Panc1 (cell line): ENCODE data around the gene DSCAM. TPM values are rescaled to one million over a fixed set of nuclear protein-coding genes. Genes with fewer than 3 reads are reported as not detected.

Experiments
- ATAC-seq: fragments of 200-7000 bp; cut with Tn5 transposase; 2 replicates; pipeline ENCODE4 v1.9.1; 2020; ENCODE audit warnings: mild to moderate bottlenecking, moderate library complexity
- BruUV-seq: library from RNA; stranded (reverse); fragments of 400-500 nt; replicated peaks from 2 replicates; lab custom pipeline; 2021; lab: Mats Ljungman, UMichigan
- CTCF ChIA-PET: fragments of 300-600 bp; sonication (Branson Sonifier 250); formaldehyde crosslinking; loops from one replicate; lab custom pipeline; 2022; ENCODE audit warnings: antibody characterized with exemption; lab: Charles Lee
- POLR2A ChIA-PET: fragments of 300-600 bp; sonication (Branson Sonifier 250); formaldehyde crosslinking; loops from one replicate; lab custom pipeline; 2022; ENCODE audit warnings: antibody characterized with exemption; lab: Charles Lee
- DNase-seq: peaks from one replicate; pipeline ENCODE4 v3.0.0-alpha.2; 2010; ENCODE audit warnings: low read depth, low spot score
- H3K27ac ChIP-seq: 2 replicates; pipeline ENCODE4 v1.5.1; 2011; ENCODE audit warnings: mild to moderate bottlenecking, low read length, inconsistent platforms
- H3K27me3 ChIP-seq: fragments of 200-500 bp; sonication (Bioruptor generic); 2 replicates; pipeline ENCODE4 v1.6.0; 2014; ENCODE audit warnings: low read length, inconsistent platforms; ENCODE audit not compliant: control insufficient read depth, insufficient read depth
- H3K36me3 ChIP-seq: fragments of 200-500 bp; sonication (Bioruptor generic); 2 replicates; pipeline ENCODE4 v1.5.1; 2014; ENCODE audit warnings: inconsistent platforms, mild to moderate bottlenecking, low read length, moderate library complexity; ENCODE audit not compliant: control insufficient read depth, insufficient read depth
- H3K4me1 ChIP-seq: 2 replicates; pipeline ENCODE4 v1.5.1; 2011; ENCODE audit warnings: inconsistent platforms, mild to moderate bottlenecking, low read length, moderate library complexity; ENCODE audit not compliant: control insufficient read depth, insufficient read depth
- H3K4me3 ChIP-seq, 2 experiments: 2 replicates each; pipeline ENCODE4 v1.5.1; 2011 to 2012; ENCODE audit warnings: low read depth in 2 of 2, low read length in 2 of 2, mild to moderate bottlenecking in 2 of 2, inconsistent platforms in 1 of 2, moderate library complexity in 1 of 2
- H3K9me3 ChIP-seq: fragments of 200-500 bp; sonication (Bioruptor generic); 2 replicates; pipeline ENCODE4 v1.5.1; 2014; ENCODE audit warnings: low read depth, mild to moderate bottlenecking, inconsistent platforms, low read length, moderate library complexity; ENCODE audit not compliant: control insufficient read depth, insufficient read depth
- POLR2AphosphoS5 ChIP-seq: IDR thresholded peaks from 2 replicates; pipeline ENCODE4 v1.6.1; 2012; ENCODE audit warnings: mild to moderate bottlenecking, low read depth, low read length, moderate library complexity
- SIN3A ChIP-seq: IDR thresholded peaks from 2 replicates; pipeline ENCODE4 v1.6.1; 2012; ENCODE audit warnings: low read depth, mild to moderate bottlenecking, low read length, moderate library complexity, borderline replicate concordance; ENCODE audit not compliant: insufficient read depth
- TCF7L2 ChIP-seq: IDR thresholded peaks from 2 replicates; pipeline ENCODE4 v1.6.1; 2011; ENCODE audit warnings: mild to moderate bottlenecking, low read depth, low read length, inconsistent platforms
- in situ Hi-C: cut with HindIII; loops from 2 replicates; pipeline ENCODE4 v1.10.0; 2016; ENCODE audit warnings: low sequenced_read_pairs, low pct_unique_long_range_greater_than_20kb
- intact Hi-C: fragments of 100-400 bp; cut with micrococcal nuclease; formaldehyde crosslinking; loops from one replicate; pipeline ENCODE4 v1.10.0; 2022; ENCODE audit not compliant: unreplicated experiment
- total RNA-seq: library from RNA; stranded (reverse); gene quantifications from one replicate; pipeline ENCODE4 v1.2.1, GENCODE V29; 2021; ENCODE audit not compliant: unreplicated experiment
- TF ChIP-seq, protein P1 (sequence below), 2 experiments: IDR thresholded peaks; 2 replicates each; pipeline ENCODE4 v1.6.1; 2011 to 2012; ENCODE audit warnings: low read depth in 2 of 2, control low read depth in 1 of 2, low read length in 1 of 2, mild to moderate bottlenecking in 1 of 2, moderate library complexity in 1 of 2; ENCODE audit not compliant: insufficient read depth in 1 of 2
- TF ChIP-seq, protein P2 (sequence below): fragments of 450-650 bp; IDR thresholded peaks from 2 replicates; pipeline ENCODE4 v1.5.1; 2017; ENCODE audit warnings: mild to moderate bottlenecking

DSCAM gene
- total RNA-seq, 1 experiment from 2014 or later: not detected

DNA sequence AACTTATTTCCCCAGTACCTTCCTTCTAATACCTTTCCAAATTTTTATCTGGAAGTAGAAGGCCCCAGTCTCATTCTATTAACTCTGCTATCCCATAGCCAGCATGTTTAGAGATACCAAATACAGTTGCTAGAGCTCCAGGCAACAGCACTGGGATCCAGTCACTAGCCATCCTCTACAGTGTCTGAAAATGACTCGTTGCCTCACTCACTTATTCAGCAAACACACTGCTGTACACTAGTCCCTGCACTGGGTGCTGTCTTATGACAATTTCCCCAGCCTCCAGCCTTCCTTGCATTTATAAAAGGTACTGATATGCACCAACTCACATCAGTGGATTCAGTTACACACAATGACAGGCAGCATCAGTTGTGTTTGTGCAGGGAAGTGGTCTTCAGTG is 179.0 kb downstream of the DSCAM start:
- no peaks in the 10 kb centered on the region for H3K4me1 ChIP-seq
- intact Hi-C loops (no loop called here), in situ Hi-C loops (no loop called here)
- H3K27ac ChIP-seq: no peak overlapping the region
- no peaks in the 10 kb centered on the region for H3K36me3 ChIP-seq
- BruUV-seq: no TSS peak
- POLR2A ChIA-PET: no interaction called here
- no peak overlapping the region for H3K4me3 ChIP-seq
- CTCF ChIA-PET: no interaction called here
- no peak for DNase-seq
- H3K9me3 ChIP-seq: no peaks in the 10 kb centered on the region
- TF ChIP-seq, protein P1, sequence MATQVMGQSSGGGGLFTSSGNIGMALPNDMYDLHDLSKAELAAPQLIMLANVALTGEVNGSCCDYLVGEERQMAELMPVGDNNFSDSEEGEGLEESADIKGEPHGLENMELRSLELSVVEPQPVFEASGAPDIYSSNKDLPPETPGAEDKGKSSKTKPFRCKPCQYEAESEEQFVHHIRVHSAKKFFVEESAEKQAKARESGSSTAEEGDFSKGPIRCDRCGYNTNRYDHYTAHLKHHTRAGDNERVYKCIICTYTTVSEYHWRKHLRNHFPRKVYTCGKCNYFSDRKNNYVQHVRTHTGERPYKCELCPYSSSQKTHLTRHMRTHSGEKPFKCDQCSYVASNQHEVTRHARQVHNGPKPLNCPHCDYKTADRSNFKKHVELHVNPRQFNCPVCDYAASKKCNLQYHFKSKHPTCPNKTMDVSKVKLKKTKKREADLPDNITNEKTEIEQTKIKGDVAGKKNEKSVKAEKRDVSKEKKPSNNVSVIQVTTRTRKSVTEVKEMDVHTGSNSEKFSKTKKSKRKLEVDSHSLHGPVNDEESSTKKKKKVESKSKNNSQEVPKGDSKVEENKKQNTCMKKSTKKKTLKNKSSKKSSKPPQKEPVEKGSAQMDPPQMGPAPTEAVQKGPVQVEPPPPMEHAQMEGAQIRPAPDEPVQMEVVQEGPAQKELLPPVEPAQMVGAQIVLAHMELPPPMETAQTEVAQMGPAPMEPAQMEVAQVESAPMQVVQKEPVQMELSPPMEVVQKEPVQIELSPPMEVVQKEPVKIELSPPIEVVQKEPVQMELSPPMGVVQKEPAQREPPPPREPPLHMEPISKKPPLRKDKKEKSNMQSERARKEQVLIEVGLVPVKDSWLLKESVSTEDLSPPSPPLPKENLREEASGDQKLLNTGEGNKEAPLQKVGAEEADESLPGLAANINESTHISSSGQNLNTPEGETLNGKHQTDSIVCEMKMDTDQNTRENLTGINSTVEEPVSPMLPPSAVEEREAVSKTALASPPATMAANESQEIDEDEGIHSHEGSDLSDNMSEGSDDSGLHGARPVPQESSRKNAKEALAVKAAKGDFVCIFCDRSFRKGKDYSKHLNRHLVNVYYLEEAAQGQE (IDR thresholded peaks at IDR 0.05; ENCODE audit: insufficient read depth in 1 of 2, low read depth in 2 of 2, low read length in 1 of 2): no peak
- TF ChIP-seq TCF7L2: no peak
- no peak for TF ChIP-seq POLR2AphosphoS5
- TF ChIP-seq, protein P2, sequence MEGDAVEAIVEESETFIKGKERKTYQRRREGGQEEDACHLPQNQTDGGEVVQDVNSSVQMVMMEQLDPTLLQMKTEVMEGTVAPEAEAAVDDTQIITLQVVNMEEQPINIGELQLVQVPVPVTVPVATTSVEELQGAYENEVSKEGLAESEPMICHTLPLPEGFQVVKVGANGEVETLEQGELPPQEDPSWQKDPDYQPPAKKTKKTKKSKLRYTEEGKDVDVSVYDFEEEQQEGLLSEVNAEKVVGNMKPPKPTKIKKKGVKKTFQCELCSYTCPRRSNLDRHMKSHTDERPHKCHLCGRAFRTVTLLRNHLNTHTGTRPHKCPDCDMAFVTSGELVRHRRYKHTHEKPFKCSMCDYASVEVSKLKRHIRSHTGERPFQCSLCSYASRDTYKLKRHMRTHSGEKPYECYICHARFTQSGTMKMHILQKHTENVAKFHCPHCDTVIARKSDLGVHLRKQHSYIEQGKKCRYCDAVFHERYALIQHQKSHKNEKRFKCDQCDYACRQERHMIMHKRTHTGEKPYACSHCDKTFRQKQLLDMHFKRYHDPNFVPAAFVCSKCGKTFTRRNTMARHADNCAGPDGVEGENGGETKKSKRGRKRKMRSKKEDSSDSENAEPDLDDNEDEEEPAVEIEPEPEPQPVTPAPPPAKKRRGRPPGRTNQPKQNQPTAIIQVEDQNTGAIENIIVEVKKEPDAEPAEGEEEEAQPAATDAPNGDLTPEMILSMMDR: no peak
- TF ChIP-seq SIN3A: no peak
- no peaks in the 10 kb centered on the region for H3K27me3 ChIP-seq
- no peak for ATAC-seq

DNA sequence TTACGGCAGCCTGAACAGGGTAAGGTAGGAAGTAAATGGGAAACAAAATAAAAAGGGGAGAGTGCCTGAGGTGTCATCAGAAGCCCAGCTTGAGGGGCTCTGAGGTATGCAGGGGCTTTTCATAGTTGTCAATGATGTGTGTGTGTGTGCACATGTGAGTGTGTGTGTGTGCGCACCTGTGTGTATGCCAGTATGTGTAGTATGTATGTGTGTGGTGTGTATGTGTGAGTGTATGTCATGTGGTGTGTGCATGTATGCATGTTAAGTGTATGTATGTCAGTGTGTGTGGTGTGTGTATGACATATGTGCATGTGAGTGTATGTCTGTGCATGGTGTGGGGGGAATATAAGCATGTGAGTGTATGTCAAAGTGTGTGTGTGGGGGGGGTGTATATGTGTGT is 184.1 kb downstream of the DSCAM start:
- no peaks in the 10 kb centered on the region for H3K36me3 ChIP-seq
- H3K4me1 ChIP-seq: no peaks in the 10 kb centered on the region
- no peak overlapping the region for H3K27ac ChIP-seq
- ATAC-seq (no peak), DNase-seq (no peak)
- H3K9me3 ChIP-seq: no peaks in the 10 kb centered on the region
- intact Hi-C loops: no loop called here
- TF ChIP-seq TCF7L2 (no peak), POLR2AphosphoS5 (no peak), SIN3A (no peak)
- TF ChIP-seq, protein P2: no peak
- TF ChIP-seq, protein P1 (IDR thresholded peaks at IDR 0.05; ENCODE audit: insufficient read depth in 1 of 2, low read depth in 2 of 2, low read length in 1 of 2): no peak
- H3K4me3 ChIP-seq: no peak overlapping the region
- no TSS peak for BruUV-seq
- ChIA-PET CTCF (no interaction called here), POLR2A (no interaction called here)
- H3K27me3 ChIP-seq: no peaks in the 10 kb centered on the region
- in situ Hi-C loops: no loop called here
